ENCODE data around the gene SORCS2.

The SORCS2 gene

GRCh38 chr4:7172508-7172907, 19.8 kb upstream of the SORCS2 start:
- DNase-seq (ENCODE audit: low spot score): no peak
- TF ChIP-seq CTCF (IDR thresholded peaks at IDR 0.05; ENCODE audit: extremely low read depth, insufficient read depth, missing control alignments): no peak
- in situ Hi-C loops (cut with MboI; ENCODE audit: low pct_unique_long_range_greater_than_20kb, low sequenced_read_pairs, unreplicated experiment): no loop called here

GRCh38 chr4:7172946-7173345, 19.4 kb upstream of the SORCS2 start:
- in situ Hi-C loops (cut with MboI; ENCODE audit: low pct_unique_long_range_greater_than_20kb, low sequenced_read_pairs, unreplicated experiment): no loop called here
- DNase-seq (ENCODE audit: low spot score): no peak
- no peak for TF ChIP-seq CTCF (IDR thresholded peaks at IDR 0.05; ENCODE audit: extremely low read depth, insufficient read depth, missing control alignments)

GRCh38 chr4:7173841-7174449, 18.4 kb upstream of the SORCS2 start:
- TF ChIP-seq CTCF (IDR thresholded peaks at IDR 0.05; ENCODE audit: extremely low read depth, insufficient read depth, missing control alignments): no peak
- in situ Hi-C loops (cut with MboI; ENCODE audit: low pct_unique_long_range_greater_than_20kb, low sequenced_read_pairs, unreplicated experiment): no loop called here
- no peak for DNase-seq (ENCODE audit: low spot score)

GRCh38 chr4:7179158-7179557, 13.2 kb upstream of the SORCS2 start:
- TF ChIP-seq CTCF (IDR thresholded peaks at IDR 0.05; ENCODE audit: extremely low read depth, insufficient read depth, missing control alignments): no peak
- in situ Hi-C loops (cut with MboI; ENCODE audit: low pct_unique_long_range_greater_than_20kb, low sequenced_read_pairs, unreplicated experiment): no loop called here
- no peak for DNase-seq (ENCODE audit: low spot score)

GRCh38 chr4:7180938-7181337, 11.4 kb upstream of the SORCS2 start:
- no peak for DNase-seq (ENCODE audit: low spot score)
- TF ChIP-seq CTCF (IDR thresholded peaks at IDR 0.05; ENCODE audit: extremely low read depth, insufficient read depth, missing control alignments): no peak
- in situ Hi-C loops (cut with MboI; ENCODE audit: low pct_unique_long_range_greater_than_20kb, low sequenced_read_pairs, unreplicated experiment): no loop called here

GRCh38 chr4:7182616-7183015, 9.7 kb upstream of the SORCS2 start:
- in situ Hi-C loops (cut with MboI; ENCODE audit: low pct_unique_long_range_greater_than_20kb, low sequenced_read_pairs, unreplicated experiment): no loop called here
- no peak for TF ChIP-seq CTCF (IDR thresholded peaks at IDR 0.05; ENCODE audit: extremely low read depth, insufficient read depth, missing control alignments)
- DNase-seq (ENCODE audit: low spot score): no peak

GRCh38 chr4:7183161-7183560, 9.2 kb upstream of the SORCS2 start:
- in situ Hi-C loops (cut with MboI; ENCODE audit: low pct_unique_long_range_greater_than_20kb, low sequenced_read_pairs, unreplicated experiment): no loop called here
- no peak for DNase-seq (ENCODE audit: low spot score)
- TF ChIP-seq CTCF (IDR thresholded peaks at IDR 0.05; ENCODE audit: extremely low read depth, insufficient read depth, missing control alignments): no peak
